ENCODE data around the gene SSH2.

SSH2 gene

DNA sequence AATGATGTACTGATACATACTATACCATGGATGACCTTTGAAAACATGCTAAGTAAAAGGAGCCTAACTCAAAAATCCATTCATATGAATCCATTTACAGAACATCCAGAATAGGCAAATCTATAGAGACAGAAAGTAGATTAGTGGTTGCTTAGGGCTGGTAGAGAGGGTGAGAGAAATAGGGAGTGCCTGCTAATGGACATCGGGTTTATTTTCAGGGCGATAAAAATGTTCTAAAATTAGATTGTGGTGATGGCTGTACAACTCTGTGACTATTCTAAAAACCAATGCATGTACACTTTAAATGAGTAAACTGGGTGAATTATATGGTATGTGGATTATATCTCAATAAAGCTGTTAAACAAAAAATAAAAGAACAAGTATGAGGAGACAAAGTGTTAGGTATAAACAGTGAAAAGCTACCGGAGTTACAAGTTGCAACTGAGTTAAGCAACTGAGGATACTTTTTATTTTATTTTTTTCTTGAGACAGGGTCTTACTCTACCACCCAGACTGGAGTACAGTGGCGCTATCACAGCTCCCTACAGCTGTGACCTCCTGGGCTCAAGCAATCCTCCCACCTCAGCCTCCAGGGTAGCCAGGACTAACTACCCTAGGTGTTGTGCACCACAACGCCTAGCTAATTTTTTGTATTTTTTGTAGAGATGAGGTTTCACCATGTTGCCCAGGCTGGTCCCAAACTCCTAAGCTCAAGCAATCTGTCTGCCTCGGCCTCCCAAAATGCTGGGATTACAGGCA lies 231.8 kb downstream of the SSH2 start:
- TF ChIP-seq, protein P1, sequence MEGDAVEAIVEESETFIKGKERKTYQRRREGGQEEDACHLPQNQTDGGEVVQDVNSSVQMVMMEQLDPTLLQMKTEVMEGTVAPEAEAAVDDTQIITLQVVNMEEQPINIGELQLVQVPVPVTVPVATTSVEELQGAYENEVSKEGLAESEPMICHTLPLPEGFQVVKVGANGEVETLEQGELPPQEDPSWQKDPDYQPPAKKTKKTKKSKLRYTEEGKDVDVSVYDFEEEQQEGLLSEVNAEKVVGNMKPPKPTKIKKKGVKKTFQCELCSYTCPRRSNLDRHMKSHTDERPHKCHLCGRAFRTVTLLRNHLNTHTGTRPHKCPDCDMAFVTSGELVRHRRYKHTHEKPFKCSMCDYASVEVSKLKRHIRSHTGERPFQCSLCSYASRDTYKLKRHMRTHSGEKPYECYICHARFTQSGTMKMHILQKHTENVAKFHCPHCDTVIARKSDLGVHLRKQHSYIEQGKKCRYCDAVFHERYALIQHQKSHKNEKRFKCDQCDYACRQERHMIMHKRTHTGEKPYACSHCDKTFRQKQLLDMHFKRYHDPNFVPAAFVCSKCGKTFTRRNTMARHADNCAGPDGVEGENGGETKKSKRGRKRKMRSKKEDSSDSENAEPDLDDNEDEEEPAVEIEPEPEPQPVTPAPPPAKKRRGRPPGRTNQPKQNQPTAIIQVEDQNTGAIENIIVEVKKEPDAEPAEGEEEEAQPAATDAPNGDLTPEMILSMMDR (IDR thresholded peaks at IDR 0.05; ENCODE audit: low read length, missing control alignments), result no peak
- DNase-seq (ENCODE audit: low read depth), result no peak
- no peak overlapping the region for H3K4me3 ChIP-seq (replicated peaks; ENCODE audit: low read depth, low read length)

DNA sequence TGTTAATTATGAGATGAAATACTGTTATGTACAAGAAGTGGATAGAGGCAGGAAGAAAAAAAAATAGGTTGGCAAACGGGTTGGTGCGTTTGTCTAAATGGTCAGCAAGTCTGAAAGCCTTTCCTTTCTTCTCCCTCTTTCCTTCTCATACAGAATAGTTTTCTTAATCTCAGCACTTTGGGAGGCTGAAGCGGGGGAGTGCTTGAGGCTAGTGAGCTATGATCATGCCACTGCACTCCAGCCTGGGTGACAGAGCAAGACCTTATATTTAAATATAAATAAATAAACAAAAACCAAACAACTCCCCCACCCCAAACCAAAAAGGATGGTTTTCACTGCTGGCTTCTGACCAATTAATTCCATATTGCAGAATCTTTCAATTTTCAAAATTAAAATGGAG lies 232.7 kb downstream of the SSH2 start:
- TF ChIP-seq, protein P1 (IDR thresholded peaks at IDR 0.05; ENCODE audit: low read length, missing control alignments), result no peak
- no peak for DNase-seq (ENCODE audit: low read depth)
- H3K4me3 ChIP-seq (replicated peaks; ENCODE audit: low read depth, low read length), result no peak overlapping the region

DNA sequence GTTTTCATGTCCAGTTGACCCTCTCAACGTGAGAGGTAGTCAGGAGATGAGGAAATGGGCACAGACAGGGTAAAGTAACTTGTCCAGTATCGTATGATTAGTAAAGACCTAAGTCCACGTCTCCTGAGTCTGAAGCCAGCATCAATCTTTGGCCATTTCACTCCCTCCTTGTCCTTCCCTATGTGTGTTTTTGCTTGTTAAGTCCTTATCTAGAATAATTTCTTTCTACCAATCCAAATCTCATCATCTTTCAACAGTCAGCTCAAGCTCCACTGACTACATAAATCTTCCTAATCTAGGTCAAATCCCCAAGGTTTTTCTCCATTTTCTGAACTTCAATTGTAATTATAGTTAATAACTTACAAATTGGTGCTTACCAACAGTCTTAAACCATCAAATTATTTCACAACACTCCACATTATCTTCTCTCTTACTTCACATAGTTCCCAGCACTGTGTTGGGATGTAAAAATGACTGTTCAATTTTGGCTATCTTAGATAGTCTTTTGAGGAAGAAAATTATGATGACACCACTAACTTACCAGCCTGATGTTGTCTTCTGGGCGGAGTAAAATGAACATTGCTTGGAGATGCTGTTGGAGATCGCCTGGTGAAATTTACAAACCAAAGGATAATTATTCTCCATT lies 235.0 kb downstream of the SSH2 start:
- TF ChIP-seq, protein P1 (IDR thresholded peaks at IDR 0.05; ENCODE audit: low read length, missing control alignments), result no peak
- DNase-seq (ENCODE audit: low read depth), result no peak

DNA sequence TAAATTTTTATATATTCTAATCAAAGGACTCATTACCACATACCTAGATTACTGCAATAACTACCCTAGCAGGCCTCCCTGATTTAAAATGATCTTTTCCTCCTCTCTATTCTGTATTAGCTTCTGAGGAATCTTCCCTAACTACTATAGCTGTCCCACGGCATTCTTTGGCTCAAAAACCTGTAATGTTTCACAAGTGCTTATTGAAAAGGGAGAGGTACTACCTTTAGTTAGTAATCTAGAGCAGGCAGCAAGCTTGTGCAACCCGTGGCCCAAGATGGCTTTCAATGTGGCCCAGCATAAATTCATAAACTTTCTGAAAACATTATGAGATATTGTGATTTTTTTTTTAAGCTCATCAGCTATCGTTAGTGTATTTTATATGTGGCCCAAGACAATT lies 236.3 kb downstream of the SSH2 start:
- no peak for DNase-seq (ENCODE audit: low read depth)
- H3K4me3 ChIP-seq (replicated peaks; ENCODE audit: low read depth, low read length), result no peak overlapping the region
- TF ChIP-seq, protein P1 (IDR thresholded peaks at IDR 0.05; ENCODE audit: low read length, missing control alignments), result no peak

More for the DNA sequence above, 235.0 kb downstream of the SSH2 start:
- no peak overlapping the region for H3K4me3 ChIP-seq (replicated peaks; ENCODE audit: low read depth, low read length)

DNA sequence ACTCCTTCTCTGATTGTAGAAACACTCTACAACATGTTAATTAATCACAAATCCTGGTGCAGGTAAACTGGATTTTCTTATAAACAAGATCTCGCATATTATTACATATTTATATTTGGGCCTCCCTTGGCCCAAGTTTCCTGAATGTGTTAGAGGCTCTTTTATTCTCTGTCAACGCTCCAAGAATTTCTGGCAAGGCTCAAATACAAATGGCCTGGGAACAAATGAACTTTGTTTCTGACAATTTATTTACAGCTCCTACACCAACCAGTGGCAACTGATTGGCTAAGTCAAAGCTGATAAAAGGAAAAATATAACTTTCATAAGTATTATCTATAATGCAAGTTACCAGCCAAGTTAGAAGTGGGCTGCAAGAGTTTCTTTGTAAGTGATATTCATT lies 242.4 kb downstream of the SSH2 start:
- TF ChIP-seq, protein P1 (IDR thresholded peaks at IDR 0.05; ENCODE audit: low read length, missing control alignments), result no peak
- no peak overlapping the region for H3K4me3 ChIP-seq (replicated peaks; ENCODE audit: low read depth, low read length)
- no peak for DNase-seq (ENCODE audit: low read depth)

DNA sequence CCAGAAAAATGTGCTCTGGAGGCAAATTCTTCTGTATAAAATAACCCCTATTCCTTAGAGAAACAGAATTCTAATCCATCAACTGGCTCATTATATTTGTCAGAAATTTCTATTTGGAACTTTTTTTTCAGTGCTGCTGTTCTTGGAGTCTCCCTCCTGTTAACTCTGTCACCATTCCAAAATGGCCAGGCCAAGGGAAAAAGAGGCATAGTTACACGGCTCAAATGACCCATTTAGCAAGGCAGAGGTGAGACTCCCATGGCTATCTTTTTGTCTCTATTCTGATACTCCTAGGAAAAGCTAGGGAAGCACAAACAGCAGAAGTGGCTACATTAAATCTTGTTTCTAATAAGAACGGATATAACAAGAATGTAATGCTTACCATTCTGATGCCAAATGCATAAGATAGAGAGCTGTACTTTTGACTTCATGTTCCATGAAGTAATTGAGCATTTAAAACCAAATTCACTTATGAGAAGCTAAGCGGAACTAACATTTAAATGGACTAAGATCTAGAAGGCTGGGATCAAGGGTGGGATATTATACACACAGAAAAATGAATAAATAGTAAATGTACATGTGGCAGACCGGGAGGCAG lies 242.9 kb downstream of the SSH2 start:
- no peak for DNase-seq (ENCODE audit: low read depth)
- TF ChIP-seq, protein P1 (IDR thresholded peaks at IDR 0.05; ENCODE audit: low read length, missing control alignments), result no peak
- H3K4me3 ChIP-seq (replicated peaks; ENCODE audit: low read depth, low read length), result no peak overlapping the region

Measured in fibroblast of pulmonary artery (primary cell).